Spinal cord (tissue), 10 donors: ENCODE measurements around the gene RP2. TPM values are rescaled to one million over a fixed set of nuclear protein-coding genes. Genes with fewer than 3 reads are reported as not detected.

Experiments used
- DNase-seq, 6 donors: peaks; one replicate each; pipeline versions ENCODE4 v3.0.0 to v3.0.0-alpha.2; 2013 to 2015; ENCODE audit warnings: low spot score in 6 of 6, low read depth in 4 of 6
- H3K27ac ChIP-seq: one replicate; pipeline ENCODE4 v1.5.1; 2013; ENCODE audit warnings: low read depth, low read length, control low read depth
- H3K27me3 ChIP-seq: one replicate; pipeline ENCODE4 v1.6.1; 2013; ENCODE audit warnings: low read length; ENCODE audit not compliant: control insufficient read depth, insufficient read depth
- H3K36me3 ChIP-seq: one replicate; pipeline ENCODE4 v1.6.1; 2013; ENCODE audit warnings: low read length; ENCODE audit not compliant: control insufficient read depth, insufficient read depth
- H3K4me1 ChIP-seq: one replicate; pipeline ENCODE4 v1.6.1; 2013; ENCODE audit warnings: low read length; ENCODE audit not compliant: control insufficient read depth, insufficient read depth
- H3K4me3 ChIP-seq: one replicate; pipeline ENCODE4 v1.5.1; 2013; ENCODE audit warnings: low read depth, low read length, control low read depth
- H3K9me3 ChIP-seq: one replicate; pipeline ENCODE4 v1.6.1; 2013; ENCODE audit warnings: low read length; ENCODE audit not compliant: control insufficient read depth, insufficient read depth
- WGBS: methylation state at CpG from one replicate; pipeline ENCODE4 v1.1.5; 2013; ENCODE audit warnings: missing lambda C conversion rate; ENCODE audit not compliant: insufficient coverage; 5-methylcytosine and 5-hydroxymethylcytosine counted together
- long read RNA-seq, 4 donors: transcript quantifications; one replicate each; lab custom pipeline, GENCODE V29; 2026
- polyA plus RNA-seq, 2 donors: library from polyadenylated mRNA; unstranded; fragments of 120-200 nt; gene quantifications; one replicate each; pipeline ENCODE4 v1.2.1, GENCODE V29; 2013; ENCODE audit not compliant: insufficient read length in 2 of 2
- total RNA-seq, 2 donors: library from RNA; depleted of rRNA in 1 of 2; stranded (reverse); fragments of 120-200 nt in 1 of 2; fragments of >200 nt in 1 of 2; gene quantifications; one replicate each; pipeline versions ENCODE4 v1.2.3 to v1.2.4, GENCODE V29; 2013 to 2014
- donor health status: healthy.

The RP2 gene
- total RNA-seq: 10 to 100 TPM; 12.5 to 39.5 TPM
- polyA plus RNA-seq: 10 to 100 TPM; 15.0 to 22.9 TPM
- long read RNA-seq, donor 1, transcript RP2-201 (5 exons, 3,803 nt): major isoform, 5 of 5 reads
- long read RNA-seq, donor 1, partial matches to known transcripts: 0 of 5 reads
- long read RNA-seq, donor 1, other reads (novel, unspliced or antisense): 0 of 5 reads
- long read RNA-seq, donor 2, partial matches to known transcripts: 0 of 4 reads
- long read RNA-seq, donor 2, other reads (novel, unspliced or antisense): 0 of 4 reads
- long read RNA-seq, donor 3, partial matches to known transcripts: 0 of 3 reads
- long read RNA-seq, donor 3, other reads (novel, unspliced or antisense): 0 of 3 reads
- long read RNA-seq, donor 4, partial matches to known transcripts: 9 of 12 reads
- long read RNA-seq, donor 4, other reads (novel, unspliced or antisense): 0 of 12 reads

- peak within 1 kb of the TSS; percentile 80 for H3K4me3 ChIP-seq
- no peaks in the 10 kb centered on the region for H3K9me3 ChIP-seq
- H3K36me3 ChIP-seq: no peaks in the 10 kb centered on the region
- 29% methylated on average over 71 of the region's 71 CpGs for WGBS
- H3K4me1 ChIP-seq: peaks cover 8% of the 10 kb centered on the region
- peak in 5 of 6 donors; percentile 75 to 97 (median 83) for DNase-seq
- H3K27ac ChIP-seq: peak within 1 kb of the TSS; percentile 93
- H3K27me3 ChIP-seq: no peaks in the 10 kb centered on the region
Measured at GRCh38 chrX:46836701-46837557, at the start of gene RP2. Gene RP2 (plus strand): TSS chrX:46837043. CDS start chrX:46837101, 58 bp downstream.

- H3K27ac ChIP-seq: no peak overlapping the region
- no peaks in the 10 kb centered on the region for H3K27me3 ChIP-seq
- DNase-seq: peak in 2 of 6 donors; percentile 11 to 25
- no CpG with 5 or more reads among the region's 4 CpGs for whole genome bisulfite sequencing
- H3K4me1 ChIP-seq: no peaks in the 10 kb centered on the region
- no peaks in the 10 kb centered on the region for H3K9me3 ChIP-seq
- H3K4me3 ChIP-seq: no peak overlapping the region
- H3K36me3 ChIP-seq: no peaks in the 10 kb centered on the region
Measured at GRCh38 chrX:46788902-46789301, 47.9 kb upstream of the RP2 start.

- no peak overlapping the region for H3K27ac ChIP-seq
- peak in 2 of 6 donors; percentile 6 to 37 for DNase-seq
- no peaks in the 10 kb centered on the region for H3K4me1 ChIP-seq
- H3K27me3 ChIP-seq: no peaks in the 10 kb centered on the region
- H3K36me3 ChIP-seq: no peaks in the 10 kb centered on the region
- H3K4me3 ChIP-seq: no peak overlapping the region
- no peaks in the 10 kb centered on the region for H3K9me3 ChIP-seq
- WGBS: 30% methylated on average over 5 of the region's 7 CpGs
Measured at GRCh38 chrX:46791927-46792809, 44.7 kb upstream of the RP2 start.

- Histone ChIP-seq H3K9me3 (no peaks in the 10 kb centered on the region), H3K4me1 (no peaks in the 10 kb centered on the region), H3K27ac (no peak overlapping the region), H3K36me3 (no peaks in the 10 kb centered on the region), H3K4me3 (no peak overlapping the region), H3K27me3 (no peaks in the 10 kb centered on the region)
- no CpG with 5 or more reads among the region's 4 CpGs for WGBS
- no peak for DNase-seq
Measured at GRCh38 chrX:46792810-46793188, 44.0 kb upstream of the RP2 start.

- no peaks in the 10 kb centered on the region for H3K4me1 ChIP-seq
- no peaks in the 10 kb centered on the region for H3K36me3 ChIP-seq
- H3K4me3 ChIP-seq: no peak overlapping the region
- H3K27ac ChIP-seq: no peak overlapping the region
- H3K27me3 ChIP-seq: no peaks in the 10 kb centered on the region
- no peaks in the 10 kb centered on the region for H3K9me3 ChIP-seq
- WGBS: no CpG with 5 or more reads among the region's 6 CpGs
- no peak for DNase-seq
Measured at GRCh38 chrX:46793386-46794143, 43.3 kb upstream of the RP2 start.

- H3K4me3 ChIP-seq: no peak overlapping the region
- no peaks in the 10 kb centered on the region for H3K4me1 ChIP-seq
- no peaks in the 10 kb centered on the region for H3K9me3 ChIP-seq
- DNase-seq: peak in 5 of 6 donors; percentile 24 to 90 (median 54)
- WGBS: 65% methylated on average over 4 of the region's 8 CpGs
- no peaks in the 10 kb centered on the region for H3K36me3 ChIP-seq
- no peaks in the 10 kb centered on the region for H3K27me3 ChIP-seq
- no peak overlapping the region for H3K27ac ChIP-seq
Measured at GRCh38 chrX:46796574-46797191, 40.2 kb upstream of the RP2 start.

- Histone ChIP-seq H3K27ac (no peak overlapping the region), H3K9me3 (no peaks in the 10 kb centered on the region), H3K4me3 (no peak overlapping the region), H3K4me1 (no peaks in the 10 kb centered on the region), H3K36me3 (no peaks in the 10 kb centered on the region), H3K27me3 (no peaks in the 10 kb centered on the region)
- DNase-seq: no peak
- no CpG with 5 or more reads among the region's 3 CpGs for WGBS
Measured at GRCh38 chrX:46803140-46803539, 33.7 kb upstream of the RP2 start.

- WGBS: no CpG with 5 or more reads among the region's 2 CpGs
- Histone ChIP-seq H3K27ac (no peak overlapping the region), H3K36me3 (no peaks in the 10 kb centered on the region), H3K4me3 (no peak overlapping the region), H3K4me1 (no peaks in the 10 kb centered on the region), H3K27me3 (no peaks in the 10 kb centered on the region), H3K9me3 (peaks cover 1% of the 10 kb centered on the region)
- no peak for DNase-seq
Measured at GRCh38 chrX:46805270-46805669, 31.6 kb upstream of the RP2 start.
